GM23338 (cell line): ENCODE results near the gene PGGHG.

Experiments used
- CREB1 ChIP-seq: fragments of 250-450 bp; sonication (Bioruptor Pico); IDR thresholded peaks from 2 replicates; pipeline ENCODE4 v1.5.0; 2020; ENCODE audit warnings: low read depth, mild to moderate bottlenecking, moderate library complexity
- CTCF ChIP-seq, 2 experiments: fragments of 200-600 bp in 1 of 2; sonication (generic) in 1 of 2; conservative IDR thresholded peaks; 2 replicates each; pipeline versions ENCODE4 v1.5.1 to v1.6.1; 2016 to 2017; ENCODE audit warnings: antibody characterized with exemption in 2 of 2, low read depth in 2 of 2, mild to moderate bottlenecking in 2 of 2, moderate library complexity in 1 of 2
- ETS1 ChIP-seq: IDR thresholded peaks from 2 replicates; pipeline ENCODE4 v1.6.1; 2016; ENCODE audit warnings: antibody characterized with exemption
- EZH2 ChIP-seq: fragments of 200-600 bp; sonication (generic); IDR thresholded peaks from one replicate; pipeline ENCODE4 v1.8.0; 2017; ENCODE audit warnings: antibody characterized with exemption, mild to moderate bottlenecking, low read depth; ENCODE audit not compliant: unreplicated experiment
- EZH2phosphoT487 ChIP-seq: fragments of 200-600 bp; sonication (generic); IDR thresholded peaks from one replicate; pipeline ENCODE4 v1.8.1; 2018; ENCODE audit warnings: antibody characterized with exemption; ENCODE audit not compliant: unreplicated experiment
- JUNB ChIP-seq: IDR thresholded peaks from one replicate; pipeline ENCODE4 v1.6.1; 2016; ENCODE audit warnings: antibody characterized with exemption; ENCODE audit not compliant: unreplicated experiment
- NANOG ChIP-seq: IDR thresholded peaks from 2 replicates; pipeline ENCODE4 v1.6.1; 2016; ENCODE audit warnings: antibody characterized with exemption, borderline replicate concordance
- POLR2AphosphoS5 ChIP-seq: IDR thresholded peaks from 2 replicates; pipeline ENCODE4 v1.6.1; 2016; ENCODE audit warnings: antibody characterized with exemption, low read depth
- REST ChIP-seq: IDR thresholded peaks from one replicate; pipeline ENCODE4 v1.6.1; 2018; ENCODE audit warnings: antibody characterized with exemption; ENCODE audit not compliant: unreplicated experiment
- STAT1 ChIP-seq: IDR thresholded peaks from one replicate; pipeline ENCODE4 v1.6.1; 2016; ENCODE audit warnings: antibody characterized with exemption; ENCODE audit not compliant: unreplicated experiment

- no peak for TF ChIP-seq CTCF (conservative IDR thresholded peaks at IDR 0.05; ENCODE audit: low read depth in 2 of 2)
- TF ChIP-seq EZH2phosphoT487 = no peak
- TF ChIP-seq EZH2 = no peak
- no peak for TF ChIP-seq NANOG
- TF ChIP-seq REST = no peak
- no peak for TF ChIP-seq POLR2AphosphoS5
- no peak for TF ChIP-seq ETS1
- TF ChIP-seq CREB1 (CRISPR knock-in tag) = no peak
- TF ChIP-seq JUNB = no peak
- no peak for TF ChIP-seq STAT1
Measured at GRCh38 chr11:253886-254270, 35.0 kb upstream of the PGGHG start.
